ENCODE data around the gene MED7.
"Not testable (repeated sequence)": the region's sequence is repeated elsewhere in the genome, so short reads cannot be mapped to it uniquely, and the experiment has no call there.

MED7 gene

GRCh38 chr5:157142317-157143126, at the start of gene MED7:
MED7 (minus strand) TSS chr5:157142865; CDS start chr5:157139431, 3,434 bp downstream.
- DNase-seq = peak; percentile 90 to 98 (median 97)

- DNase-seq = no peak
Observed at GRCh38 chr5:157189223-157189622, 46.6 kb upstream of the MED7 start.

- no peak for DNase-seq
Observed at GRCh38 chr5:157188270-157188669, 45.6 kb upstream of the MED7 start.

- DNase-seq = no peak
Observed at GRCh38 chr5:157187046-157187754, 44.5 kb upstream of the MED7 start.

- DNase-seq = no peak
Observed at GRCh38 chr5:157186309-157187045, 43.8 kb upstream of the MED7 start.

GRCh38 chr5:157185122-157185521, 42.5 kb upstream of the MED7 start:
- DNase-seq = not testable (repeated sequence)

- no peak for DNase-seq
Observed at GRCh38 chr5:157184117-157184670, 41.5 kb upstream of the MED7 start.

GRCh38 chr5:157182143-157182757, 39.6 kb upstream of the MED7 start:
- no peak for DNase-seq

GRCh38 chr5:157180374-157181264, 38.0 kb upstream of the MED7 start, which contains the start of gene ITK:
ITK (plus strand) TSS chr5:157180840; CDS start chr5:157180978, 138 bp downstream.
- DNase-seq = no peak

GRCh38 chr5:157178966-157179365, 36.3 kb upstream of the MED7 start:
- no peak for DNase-seq

GRCh38 chr5:157177953-157178352, 35.3 kb upstream of the MED7 start:
- DNase-seq = no peak

- no peak for DNase-seq
Observed at GRCh38 chr5:157175071-157175612, 32.5 kb upstream of the MED7 start.

- DNase-seq = no peak
Observed at GRCh38 chr5:157172403-157172802, 29.7 kb upstream of the MED7 start.

GRCh38 chr5:157168286-157168685, 25.6 kb upstream of the MED7 start:
- DNase-seq = no peak

- DNase-seq = no peak
Observed at GRCh38 chr5:157167214-157167621, 24.6 kb upstream of the MED7 start.

GRCh38 chr5:157166214-157167213, 23.8 kb upstream of the MED7 start, which contains the start of gene GARIN3:
GARIN3 (minus strand) TSS chr5:157166264; CDS start chr5:157166168, 96 bp downstream.
- no peak for DNase-seq

GRCh38 chr5:157165668-157166067, 23.0 kb upstream of the MED7 start:
- DNase-seq = no peak

GRCh38 chr5:157165261-157165660, 22.6 kb upstream of the MED7 start:
- DNase-seq = no peak

- no peak for DNase-seq
Observed at GRCh38 chr5:157164521-157164920, 21.9 kb upstream of the MED7 start.
